MCF 10A (cell line): ENCODE data around the gene KIF1B. TPM values are rescaled to one million over a fixed set of nuclear protein-coding genes. Genes with fewer than 3 reads are reported as not detected.
"Not testable (repeated sequence)": the region's sequence is repeated elsewhere in the genome, so short reads cannot be mapped to it uniquely, and the experiment has no call there.

Experiments used
- BruUV-seq: library from RNA; stranded (reverse); fragments of 400-500 nt; replicated peaks from 2 replicates; lab custom pipeline; 2021; lab: Mats Ljungman, UMichigan
- CTCF ChIA-PET: fragments of 300-600 bp; sonication (Branson Sonifier 250); formaldehyde crosslinking; extraction: SDS; loops from one replicate; lab custom pipeline; 2021; ENCODE audit warnings: antibody characterized with exemption, inconsistent platforms; lab: Yijun Ruan, JAX
- POLR2A ChIA-PET: fragments of 300-600, 350-650 bp; sonication (Branson Sonifier 250); formaldehyde crosslinking; extraction: SDS; loops from one replicate; lab custom pipeline; 2020; ENCODE audit warnings: antibody characterized with exemption, inconsistent platforms; lab: Yijun Ruan, JAX
- DNase-seq: peaks from one replicate; pipeline ENCODE4 v3.0.0-alpha.2; 2018; ENCODE audit not compliant: unreplicated experiment
- H3K27ac Mint-ChIP-seq: one replicate; pipeline ENCODE4 v1.8.0; 2022; ENCODE audit warnings: mild to moderate bottlenecking, low read depth, mixed read lengths; ENCODE audit not compliant: unreplicated experiment
- H3K27me3 Mint-ChIP-seq: one replicate; pipeline ENCODE4 v1.8.0; 2022; ENCODE audit warnings: mixed read lengths; ENCODE audit not compliant: insufficient read depth, unreplicated experiment
- H3K36me3 Mint-ChIP-seq: one replicate; pipeline ENCODE4 v1.8.0; 2022; ENCODE audit warnings: mild to moderate bottlenecking, moderate library complexity, mixed read lengths; ENCODE audit not compliant: insufficient read depth, unreplicated experiment
- H3K4me1 Mint-ChIP-seq: one replicate; pipeline ENCODE4 v1.8.0; 2022; ENCODE audit warnings: mixed read lengths; ENCODE audit not compliant: insufficient read depth, unreplicated experiment
- H3K4me3 Mint-ChIP-seq: one replicate; pipeline ENCODE4 v1.8.0; 2022; ENCODE audit warnings: mild to moderate bottlenecking, moderate library complexity, mixed read lengths; ENCODE audit not compliant: unreplicated experiment
- H3K9me3 Mint-ChIP-seq: one replicate; pipeline ENCODE4 v1.8.0; 2022; ENCODE audit warnings: mixed read lengths; ENCODE audit not compliant: unreplicated experiment
- intact Hi-C: fragments of 100-400 bp; cut with micrococcal nuclease; formaldehyde crosslinking; loops from 2 replicates; pipeline ENCODE4 v1.14.1; 2022
- total RNA-seq: library from RNA; stranded (reverse); gene quantifications from 2 replicates; pipeline ENCODE4 v1.2.3, GENCODE V29; 2022
- TF ChIP-seq, protein P1 (sequence below): fragments of 200-600 bp; IDR thresholded peaks from one replicate; pipeline ENCODE4 v1.8.0; 2022; ENCODE audit warnings: antibody characterized with exemption, mild to moderate bottlenecking; ENCODE audit not compliant: unreplicated experiment

Gene KIF1B
- total RNA-seq, 1 experiment from 2014 or later = 35.9 TPM

DNA sequence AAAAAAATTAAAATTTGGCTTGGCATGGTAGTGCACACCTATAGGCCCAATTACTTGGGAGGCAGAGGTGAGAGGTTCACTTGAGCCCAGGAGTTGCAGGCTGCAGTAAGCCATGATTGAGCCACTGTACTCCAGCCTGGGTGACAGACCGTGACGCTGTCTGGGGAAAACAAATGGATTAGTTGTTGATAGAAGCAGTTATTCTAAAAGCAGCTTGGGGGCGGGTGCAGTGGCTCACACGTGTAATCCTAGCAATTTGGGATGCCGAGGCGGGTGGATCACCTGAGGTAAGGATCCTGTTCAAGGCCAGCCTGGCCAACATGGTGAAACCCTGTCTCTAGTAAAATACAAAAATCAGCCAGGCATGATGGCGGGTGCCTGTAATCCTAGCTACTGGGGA, 40.3 kb downstream of the KIF1B start:
- no peaks in the 10 kb centered on the region for H3K9me3 Mint-ChIP-seq
- BruUV-seq = no TSS peak
- no peak overlapping the region for H3K27ac Mint-ChIP-seq
- intact Hi-C loops = no loop called here
- TF ChIP-seq, protein P1, sequence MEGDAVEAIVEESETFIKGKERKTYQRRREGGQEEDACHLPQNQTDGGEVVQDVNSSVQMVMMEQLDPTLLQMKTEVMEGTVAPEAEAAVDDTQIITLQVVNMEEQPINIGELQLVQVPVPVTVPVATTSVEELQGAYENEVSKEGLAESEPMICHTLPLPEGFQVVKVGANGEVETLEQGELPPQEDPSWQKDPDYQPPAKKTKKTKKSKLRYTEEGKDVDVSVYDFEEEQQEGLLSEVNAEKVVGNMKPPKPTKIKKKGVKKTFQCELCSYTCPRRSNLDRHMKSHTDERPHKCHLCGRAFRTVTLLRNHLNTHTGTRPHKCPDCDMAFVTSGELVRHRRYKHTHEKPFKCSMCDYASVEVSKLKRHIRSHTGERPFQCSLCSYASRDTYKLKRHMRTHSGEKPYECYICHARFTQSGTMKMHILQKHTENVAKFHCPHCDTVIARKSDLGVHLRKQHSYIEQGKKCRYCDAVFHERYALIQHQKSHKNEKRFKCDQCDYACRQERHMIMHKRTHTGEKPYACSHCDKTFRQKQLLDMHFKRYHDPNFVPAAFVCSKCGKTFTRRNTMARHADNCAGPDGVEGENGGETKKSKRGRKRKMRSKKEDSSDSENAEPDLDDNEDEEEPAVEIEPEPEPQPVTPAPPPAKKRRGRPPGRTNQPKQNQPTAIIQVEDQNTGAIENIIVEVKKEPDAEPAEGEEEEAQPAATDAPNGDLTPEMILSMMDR = no peak
- H3K4me3 Mint-ChIP-seq = no peak overlapping the region
- peaks cover 2% of the 10 kb centered on the region for H3K36me3 Mint-ChIP-seq
- H3K27me3 Mint-ChIP-seq = no peaks in the 10 kb centered on the region
- DNase-seq = no peak
- H3K4me1 Mint-ChIP-seq = peaks cover 12% of the 10 kb centered on the region
- ChIA-PET POLR2A (interaction anchor here (0.6 to 4.7 kb wide), 3 partner anchors 39 to 243 kb away, joined by 3 to 34 read pairs (median 5); partner anchors contain the start of gene KIF1B), CTCF (interaction anchor here (1.1 kb wide), 1 partner anchor 22 kb away, joined by 6 read pairs; no protein-coding TSS in a partner anchor)

DNA sequence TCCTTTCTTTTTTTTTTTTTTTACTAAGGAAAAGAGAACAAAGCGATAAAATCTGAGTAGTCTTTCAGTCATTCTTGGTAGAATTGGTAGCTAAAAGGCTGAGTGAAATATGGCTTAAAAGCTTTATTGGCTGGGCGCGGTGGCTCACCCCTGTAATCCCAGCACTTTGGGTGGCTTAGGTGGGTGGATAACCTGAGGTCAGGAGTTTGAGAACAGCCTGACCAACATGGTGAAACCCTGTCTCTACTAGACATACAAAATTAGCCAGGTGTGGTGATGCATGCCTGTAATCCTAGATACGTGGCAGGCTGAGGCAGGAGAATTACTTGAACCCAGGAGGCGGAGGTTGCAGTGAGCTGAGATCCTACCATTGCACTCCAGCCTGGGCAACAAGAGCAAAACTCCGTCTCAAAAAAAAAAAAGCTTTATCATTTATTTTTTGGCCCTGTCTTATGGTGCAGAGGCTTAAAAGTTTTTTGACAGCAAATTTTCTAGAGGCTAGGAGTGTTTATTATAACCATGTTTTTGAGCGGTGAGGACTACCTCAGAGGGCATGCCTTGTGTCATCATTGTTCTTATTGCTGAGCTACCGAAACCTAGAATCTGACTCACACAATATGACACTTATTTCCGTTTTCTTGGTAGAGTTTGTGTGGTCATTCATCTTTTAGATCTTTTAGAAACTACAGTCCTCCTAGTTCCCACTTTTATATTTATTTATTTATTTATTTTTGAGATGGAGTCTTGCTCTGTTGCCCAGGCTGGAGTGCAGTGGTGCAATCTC, 41.1 kb downstream of the KIF1B start:
- Mint-ChIP-seq H3K36me3 (peaks cover 11% of the 10 kb centered on the region), H3K4me1 (peaks cover 12% of the 10 kb centered on the region)
- H3K4me3 Mint-ChIP-seq, BruUV-seq, intact Hi-C loops, H3K27ac Mint-ChIP-seq, H3K9me3 Mint-ChIP-seq, H3K27me3 Mint-ChIP-seq: not testable (repeated sequence)
- POLR2A ChIA-PET = interaction anchor here (1.0 to 4.7 kb wide), 5 partner anchors 8 to 42 kb away, joined by 3 to 34 read pairs (median 4); partner anchors contain the start of gene KIF1B
- peak; percentile 81 for DNase-seq
- CTCF ChIA-PET = interaction anchor here (1.1 kb wide), 1 partner anchor 23 kb away, joined by 6 read pairs; no protein-coding TSS in a partner anchor

DNA sequence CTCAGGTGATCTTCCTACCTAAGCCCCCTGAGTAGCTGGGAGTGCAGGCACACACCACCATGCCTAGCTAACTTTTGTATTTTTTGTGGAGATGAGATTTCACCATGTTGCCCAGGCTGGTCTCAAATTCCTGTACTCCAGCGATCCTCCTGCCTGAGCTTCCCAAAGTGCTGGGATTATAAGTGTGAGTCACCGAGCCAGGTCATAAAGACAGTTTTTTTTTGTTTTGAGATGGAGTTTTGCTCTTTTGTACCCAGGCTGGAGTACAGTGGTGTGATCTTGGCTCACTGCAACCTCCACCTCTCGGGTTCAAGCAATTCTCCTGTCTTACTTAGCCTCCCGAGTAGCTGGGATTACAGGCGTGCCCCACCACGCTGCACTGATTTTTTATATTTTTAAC, 42.1 kb downstream of the KIF1B start:
- BruUV-seq = no TSS peak
- TF ChIP-seq, protein P1 = no peak
- Mint-ChIP-seq H3K27ac (no peak overlapping the region), H3K4me1 (peaks cover 12% of the 10 kb centered on the region), H3K4me3 (no peak overlapping the region), H3K9me3 (no peaks in the 10 kb centered on the region), H3K36me3 (peaks cover 19% of the 10 kb centered on the region), H3K27me3 (no peaks in the 10 kb centered on the region)
- DNase-seq = peak; percentile 77
- CTCF ChIA-PET = interaction anchor here (0.6 kb wide), 2 partner anchors 42 to 55 kb away, joined by 3 to 4 read pairs; partner anchors contain the start of gene KIF1B
- intact Hi-C loops = no loop called here
- POLR2A ChIA-PET = interaction anchor here (0.7 to 4.7 kb wide), 4 partner anchors 13 to 1010 kb away, joined by 4 to 34 read pairs (median 5); partner anchors contain the start of genes KIF1B and MTOR

DNA sequence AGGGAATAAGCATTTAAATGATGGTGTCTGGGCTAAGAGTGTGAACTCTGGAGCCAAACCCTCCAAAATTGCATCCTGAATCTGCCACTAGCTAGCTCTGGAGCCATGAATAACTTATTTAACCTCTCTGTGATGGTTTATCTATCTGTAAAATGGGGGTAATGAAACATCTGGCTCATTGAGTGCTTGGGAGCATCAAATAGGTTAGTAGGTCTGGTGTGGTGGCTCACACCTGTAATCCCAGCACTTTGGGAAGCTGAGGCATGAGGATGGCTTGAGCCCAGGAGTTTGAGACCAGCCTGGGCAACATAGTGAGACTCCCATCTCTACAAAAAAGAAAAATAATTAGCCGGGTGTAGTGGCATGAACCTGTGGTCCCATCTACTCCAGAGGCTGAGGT, 42.8 kb downstream of the KIF1B start:
- Mint-ChIP-seq H3K27me3 (no peaks in the 10 kb centered on the region), H3K27ac (peak overlapping the region; percentile 41), H3K4me1 (peaks cover 12% of the 10 kb centered on the region), H3K36me3 (peaks cover 26% of the 10 kb centered on the region), H3K9me3 (no peaks in the 10 kb centered on the region), H3K4me3 (no peak overlapping the region)
- ChIA-PET POLR2A (interaction anchor here (1.2 to 4.7 kb wide), 3 partner anchors 16 to 44 kb away, joined by 3 to 34 read pairs (median 6); partner anchors contain the start of gene KIF1B), CTCF (no interaction called here)
- intact Hi-C loops = no loop called here
- no peak for DNase-seq
- TF ChIP-seq, protein P1 = no peak
- BruUV-seq = no TSS peak
